Cerebellar cortex (tissue), 1 donor: ENCODE measurements around the gene ANKRD11.
"Not testable (repeated sequence)": the region's sequence is repeated elsewhere in the genome, so short reads cannot be mapped to it uniquely, and the experiment has no call there.

Experiments
- DNase-seq: peaks from one replicate; pipeline ENCODE4 v3.0.0-alpha.2; 2015; ENCODE audit warnings: low spot score

The ANKRD11 gene

GRCh38 chr16:89280546-89281188 is 209.7 kb downstream of the ANKRD11 start:
- no peak for DNase-seq

GRCh38 chr16:89279666-89280481 is 210.5 kb downstream of the ANKRD11 start:
- no peak for DNase-seq

GRCh38 chr16:89278441-89279240 is 211.7 kb downstream of the ANKRD11 start:
- DNase-seq, result no peak

- no peak for DNase-seq
These were observed 212.6 kb downstream of the ANKRD11 start for GRCh38 chr16:89277641-89278341.

GRCh38 chr16:89277049-89277448 is 213.3 kb downstream of the ANKRD11 start:
- DNase-seq, result no peak

GRCh38 chr16:89275837-89276720 is 214.3 kb downstream of the ANKRD11 start:
- peak; percentile 74 for DNase-seq

DNA sequence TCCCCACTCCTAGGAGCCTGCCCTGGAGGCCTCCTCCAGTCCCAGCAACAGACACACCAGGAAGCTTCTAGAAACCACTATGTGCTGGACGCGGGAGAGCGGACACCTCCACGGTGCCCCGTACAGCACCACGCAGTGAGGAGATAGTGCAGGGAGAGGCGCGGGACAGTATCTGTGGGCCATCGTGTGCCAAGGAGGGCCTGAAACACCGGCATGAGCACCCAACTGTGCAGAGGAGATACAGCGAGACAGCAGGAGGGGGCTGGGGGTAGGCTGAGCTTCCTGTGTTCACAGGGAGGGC is 215.1 kb downstream of the ANKRD11 start:
- no peak for DNase-seq

DNA sequence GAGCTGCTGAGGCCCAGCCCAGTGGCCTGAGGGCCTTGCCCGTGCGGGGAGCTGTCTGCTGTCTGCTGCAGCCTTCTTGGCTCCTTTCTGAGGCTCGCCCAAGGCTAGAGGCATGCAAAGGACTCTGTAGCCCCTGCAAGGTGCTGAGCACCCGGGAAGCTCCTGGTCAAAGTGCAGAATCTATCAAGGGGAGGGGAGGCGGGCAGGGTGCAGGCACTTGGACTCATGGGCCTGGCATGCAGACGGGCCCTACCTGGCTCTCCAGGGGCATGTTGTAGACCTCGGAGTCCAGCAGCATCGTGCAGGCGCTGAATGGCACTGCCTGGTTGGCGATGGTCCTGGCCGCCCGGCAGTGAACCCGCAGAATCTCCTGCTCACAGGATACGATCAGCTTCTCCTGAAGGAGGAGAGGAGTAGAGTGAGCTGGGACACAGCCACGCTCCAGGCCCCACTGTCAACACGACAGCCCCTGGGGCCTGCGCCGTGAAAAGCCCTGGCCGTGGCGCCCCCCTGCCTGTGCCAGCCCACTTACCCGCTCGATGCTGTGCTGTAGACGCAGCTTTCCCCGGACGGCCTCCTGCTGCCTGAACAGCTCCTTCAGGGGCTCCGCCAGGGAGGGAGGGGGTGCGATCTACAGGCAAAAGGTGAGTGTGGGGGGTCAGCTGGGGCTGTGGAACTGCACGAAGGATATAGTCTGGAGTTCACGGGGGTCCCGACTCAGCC is 215.6 kb downstream of the ANKRD11 start:
- no peak for DNase-seq

DNA sequence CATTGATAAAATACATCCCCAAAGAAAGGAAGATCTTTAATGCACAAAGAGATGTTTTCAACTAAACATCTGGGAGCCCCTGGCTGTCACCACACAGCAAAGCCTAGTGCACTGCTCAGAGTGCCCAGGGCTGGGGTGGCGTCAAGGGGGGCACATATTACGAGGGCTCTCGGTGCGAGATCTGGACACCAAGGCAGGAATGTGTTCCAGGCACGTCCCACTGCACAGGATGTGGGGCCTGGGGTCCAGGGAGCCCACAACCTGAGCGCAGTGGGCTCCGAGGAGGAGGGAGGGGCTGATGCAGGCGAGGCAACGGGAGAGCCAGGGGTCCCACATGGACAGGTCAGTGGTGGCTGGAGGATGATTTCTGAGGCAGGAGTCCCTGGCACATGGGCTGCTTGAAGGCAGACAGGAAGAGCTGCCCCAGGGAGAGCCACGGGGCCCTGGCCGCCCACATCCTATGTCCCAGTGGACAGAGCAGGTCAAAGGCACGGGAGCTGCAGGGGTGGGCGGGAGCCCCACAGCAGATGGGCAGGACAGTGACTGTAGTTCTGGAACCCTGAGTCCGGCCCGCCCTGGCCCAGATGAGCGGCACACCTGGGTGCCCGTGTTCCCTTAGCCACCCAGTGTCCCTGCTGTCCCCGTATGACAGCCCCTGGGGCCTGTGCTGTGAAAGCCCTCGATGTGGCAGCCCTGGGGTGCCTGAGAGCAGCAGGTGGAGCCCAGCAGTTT is 216.5 kb downstream of the ANKRD11 start:
- no peak for DNase-seq

GRCh38 chr16:89272631-89273030 is 217.7 kb downstream of the ANKRD11 start:
- no peak for DNase-seq

GRCh38 chr16:89270666-89271345 is 219.6 kb downstream of the ANKRD11 start:
- no peak for DNase-seq

DNA sequence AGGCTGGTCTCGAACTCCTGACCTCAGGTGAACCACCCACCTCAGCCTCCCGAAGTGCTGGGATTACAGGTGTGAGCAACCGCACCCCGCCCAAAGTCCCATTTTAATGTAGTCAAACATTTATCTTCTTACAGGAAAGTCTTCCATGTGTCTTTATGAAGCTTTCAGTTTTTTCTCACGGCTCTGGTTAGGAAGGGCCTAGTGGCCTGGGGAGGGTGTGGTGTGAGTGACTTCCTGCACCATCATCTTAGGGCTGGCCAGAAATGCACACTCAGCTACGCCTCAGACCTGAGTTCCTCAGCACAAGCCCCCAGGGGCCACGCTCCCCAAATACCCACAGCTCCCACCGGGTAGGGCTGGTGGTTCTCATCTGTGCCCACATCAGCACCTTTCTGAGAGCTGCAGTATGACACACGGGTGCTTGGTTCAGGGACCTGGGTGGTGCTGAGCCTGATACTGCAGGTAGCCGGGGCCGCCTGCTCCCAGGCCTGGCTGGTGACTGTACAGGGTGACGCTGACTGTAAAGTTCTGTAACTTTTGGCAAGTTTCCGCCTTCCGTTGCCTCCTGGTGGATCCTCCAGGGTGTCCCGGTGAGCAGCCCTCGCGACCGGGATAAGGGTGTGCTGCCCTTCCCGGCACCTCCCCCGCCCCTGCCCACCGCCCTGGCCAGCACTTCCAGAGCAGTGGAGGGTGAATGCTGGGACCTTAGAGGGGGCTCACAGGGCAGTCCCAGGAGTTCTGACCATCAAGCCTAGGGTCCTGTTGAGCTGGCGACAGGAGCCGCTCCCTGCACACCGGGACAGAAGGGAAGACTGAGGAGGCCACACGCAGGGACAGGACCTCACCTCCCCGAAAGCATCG is 220.3 kb downstream of the ANKRD11 start:
- no peak for DNase-seq

GRCh38 chr16:89268987-89269735 is 221.2 kb downstream of the ANKRD11 start:
- DNase-seq, result no peak

DNA sequence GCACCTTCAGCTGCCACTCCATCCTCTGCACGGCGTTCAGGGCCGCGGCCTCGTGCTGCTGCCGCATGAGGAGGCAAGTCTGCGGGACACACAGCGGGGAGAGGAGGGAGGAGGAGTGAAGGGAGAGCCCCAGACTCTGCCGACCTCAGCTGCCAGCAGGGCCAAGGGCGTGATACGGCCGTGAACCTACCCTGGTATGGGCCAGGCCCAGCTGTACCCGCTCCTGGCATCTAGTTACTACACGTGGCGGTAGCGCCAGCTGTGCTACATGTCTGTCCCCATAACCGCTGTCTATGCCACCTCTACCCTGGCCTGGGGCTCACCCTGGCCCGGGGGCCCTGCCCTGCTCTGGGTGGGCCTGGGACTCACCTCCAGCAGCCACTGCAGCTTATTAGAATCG is 221.8 kb downstream of the ANKRD11 start:
- DNase-seq, result no peak

- DNase-seq, result not testable (repeated sequence)
These were observed 222.6 kb downstream of the ANKRD11 start for GRCh38 chr16:89267746-89268145.

DNA sequence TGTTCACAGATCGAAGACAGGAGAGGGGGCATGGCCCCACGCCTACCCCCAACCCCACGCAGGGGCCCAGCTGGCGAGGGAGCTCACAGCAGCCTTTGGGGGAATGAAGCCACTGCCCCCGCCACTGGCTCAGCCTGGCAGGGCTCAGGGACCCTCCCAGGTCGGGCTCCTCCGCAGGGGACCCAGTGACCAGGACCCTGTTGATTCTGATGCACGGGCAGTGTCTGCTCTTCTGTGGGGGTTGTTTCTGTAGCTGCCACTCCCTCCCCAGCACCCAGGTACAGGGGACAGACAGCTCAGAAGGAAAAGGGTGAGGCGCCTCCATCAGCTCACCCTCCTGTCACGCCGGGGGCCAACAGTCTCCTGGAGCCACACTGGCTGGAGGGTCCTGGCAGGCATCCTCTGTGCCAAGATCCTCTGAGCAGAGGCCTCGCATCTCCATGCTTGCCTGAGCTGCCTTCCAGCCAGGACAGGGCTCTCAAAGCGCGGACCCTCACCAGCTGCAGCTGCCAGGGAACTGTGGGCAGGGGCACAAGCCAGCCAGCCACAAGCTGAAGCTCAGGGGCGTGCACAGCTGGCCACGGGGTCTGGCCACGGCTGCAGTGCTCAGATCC is 223.7 kb downstream of the ANKRD11 start:
- no peak for DNase-seq

DNA sequence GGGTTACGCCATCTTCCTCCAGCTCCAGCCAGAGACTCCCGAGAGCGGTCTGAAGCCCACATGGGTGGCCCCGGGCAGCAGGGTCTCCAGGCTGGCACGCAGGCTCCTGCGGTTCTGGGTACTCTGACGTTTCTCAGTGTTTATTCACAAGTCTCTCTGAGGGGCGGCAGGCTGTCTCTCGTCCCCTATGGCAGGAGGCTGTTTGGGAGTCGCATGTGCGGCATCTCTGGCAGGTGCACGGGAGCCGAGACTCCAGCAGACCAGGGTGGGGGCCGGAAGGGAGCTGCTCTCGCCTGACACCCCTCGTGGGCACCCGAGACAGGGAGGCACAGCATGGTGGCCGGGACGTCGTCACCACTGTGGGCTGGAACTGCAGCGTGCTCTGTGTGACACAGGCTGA is 224.7 kb downstream of the ANKRD11 start:
- DNase-seq, result no peak
